LHCN-M2 (cell line): Measurements from ENCODE around the gene HDAC9. TPM values are rescaled to one million over a fixed set of nuclear protein-coding genes. Genes with fewer than 3 reads are reported as not detected.

Source experiments
- DNase-seq: peaks from one replicate; pipeline ENCODE4 v3.0.0-alpha.2; 2012; ENCODE audit warnings: low read depth
- polyA plus RNA-seq: library from polyadenylated mRNA; unstranded; fragments of >200 nt; gene quantifications from one replicate; pipeline ENCODE4 v1.2.1, GENCODE V29; 2012; ENCODE audit warnings: missing spikeins
- total RNA-seq: library from RNA; depleted of rRNA; stranded (reverse); fragments of >200 nt; gene quantifications from 2 replicates; pipeline ENCODE4 v1.2.3, GENCODE V29; 2014; rRNA removed

Gene HDAC9
- total RNA-seq, result 7.1 and 16.5 TPM in 2 replicates
- polyA plus RNA-seq, result 13.0 TPM

DNA sequence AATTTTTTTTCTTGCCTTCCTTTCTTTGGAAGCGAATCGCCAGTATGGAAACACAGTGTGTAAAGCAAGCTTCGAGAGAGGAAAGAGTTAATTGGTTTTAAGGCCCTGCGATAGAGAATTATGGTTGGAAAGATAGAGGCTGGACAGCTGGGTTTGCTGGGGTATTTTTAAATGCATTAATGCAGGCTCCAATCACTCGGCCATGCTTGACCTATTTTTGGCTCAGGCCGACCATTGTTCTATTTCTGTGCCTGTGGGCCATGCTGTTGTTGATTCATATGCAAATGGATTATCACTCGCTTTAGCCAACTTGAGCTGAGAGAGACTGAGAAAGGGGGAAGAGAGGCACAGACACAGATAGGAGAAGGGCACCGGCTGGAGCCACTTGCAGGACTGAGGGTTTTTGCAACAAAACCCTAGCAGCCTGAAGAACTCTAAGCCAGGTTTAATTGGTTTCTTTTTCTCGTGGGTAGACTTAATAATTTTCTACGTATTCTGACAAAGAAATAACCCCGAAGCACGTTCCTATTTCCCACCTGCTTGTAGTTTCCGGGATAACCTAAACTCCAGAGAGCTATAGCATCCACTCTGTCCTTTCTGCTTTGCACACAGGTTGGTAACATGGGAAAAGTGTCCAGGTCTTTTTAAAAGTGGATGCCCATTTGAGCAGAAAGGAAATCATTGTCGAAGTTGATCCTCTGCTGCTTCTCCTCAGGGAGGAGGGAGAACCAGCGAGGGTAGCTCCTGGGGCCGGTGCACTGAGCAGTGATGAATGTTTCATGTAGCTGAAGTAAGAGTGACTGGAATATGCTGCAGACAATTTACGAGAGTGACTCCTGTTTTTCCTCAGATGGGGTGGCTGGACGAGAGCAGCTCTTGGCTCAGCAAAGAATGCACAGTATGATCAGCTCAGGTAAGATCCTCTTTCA, at the start of gene HDAC9:
Gene HDAC9 (plus strand): TSS at position 338 of the 929 bp plus-strand sequence. CDS start 554 bp downstream, at position 892.
- DNase-seq, result peak; percentile 81

DNA sequence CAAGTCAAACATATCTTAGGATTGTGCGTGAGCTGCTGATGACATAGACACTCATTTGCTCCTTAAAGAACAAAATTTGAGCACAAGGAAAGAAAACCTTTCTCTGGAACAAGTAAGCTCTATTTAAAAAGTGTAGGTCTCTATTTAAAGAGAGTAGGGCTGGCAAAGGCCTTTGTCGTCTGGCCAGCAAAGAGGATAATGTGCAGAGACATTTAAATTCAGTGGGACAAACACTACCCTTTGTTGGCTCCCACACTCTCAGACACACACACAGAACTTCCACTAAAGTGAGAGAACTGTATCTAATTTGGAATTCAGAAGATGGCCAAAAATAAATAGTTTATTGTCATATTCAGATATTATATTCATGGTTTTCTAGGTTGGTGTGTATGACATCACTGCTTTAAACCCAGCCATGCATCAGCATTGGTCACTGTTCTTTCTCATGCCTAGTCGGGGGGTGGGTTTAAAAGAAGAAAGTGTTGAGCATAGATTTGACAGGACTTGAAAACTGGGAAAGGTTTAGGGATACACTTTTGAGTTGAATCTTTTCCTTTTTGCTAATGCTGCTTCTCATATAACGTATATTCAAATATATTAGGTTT, 49.5 kb upstream of the HDAC9 start:
- no peak for DNase-seq

DNA sequence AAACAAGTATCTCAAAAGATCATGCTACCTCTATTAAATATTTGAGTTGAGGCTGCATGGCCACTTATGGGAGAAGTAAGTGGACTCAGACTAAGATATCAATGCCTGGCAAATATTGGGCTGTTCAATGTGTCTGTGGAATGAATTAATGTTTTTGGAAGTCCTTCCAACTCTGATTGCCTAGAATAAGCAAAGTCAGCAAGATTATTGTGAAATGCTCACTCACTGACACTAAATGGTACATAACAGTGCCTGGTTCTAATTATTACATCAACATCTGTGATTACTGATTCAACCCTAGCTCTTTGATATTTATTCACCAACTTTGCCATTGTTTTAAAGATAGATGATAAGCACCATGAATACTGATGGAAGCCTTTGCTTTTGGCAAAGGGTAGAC, 45.5 kb upstream of the HDAC9 start:
- DNase-seq, result no peak

DNA sequence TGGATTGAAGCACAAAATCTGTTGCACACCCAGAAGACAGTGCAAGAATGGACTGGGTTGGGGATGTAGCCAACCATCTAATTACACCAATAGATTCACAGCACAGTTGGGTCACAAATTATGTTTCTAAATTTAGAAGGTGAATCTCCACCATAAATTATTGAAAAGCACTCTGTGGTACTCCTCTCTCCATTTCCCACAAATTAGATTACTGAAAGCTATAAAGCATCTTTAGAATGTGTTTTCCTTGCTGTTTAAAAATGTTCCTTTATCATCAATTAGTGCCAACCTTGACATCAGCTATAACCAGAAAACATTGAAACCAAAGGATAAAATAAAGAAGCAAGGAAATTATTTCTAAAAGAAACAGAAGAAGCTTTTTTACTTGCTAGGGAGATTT, 39.9 kb upstream of the HDAC9 start:
- DNase-seq, result no peak

DNA sequence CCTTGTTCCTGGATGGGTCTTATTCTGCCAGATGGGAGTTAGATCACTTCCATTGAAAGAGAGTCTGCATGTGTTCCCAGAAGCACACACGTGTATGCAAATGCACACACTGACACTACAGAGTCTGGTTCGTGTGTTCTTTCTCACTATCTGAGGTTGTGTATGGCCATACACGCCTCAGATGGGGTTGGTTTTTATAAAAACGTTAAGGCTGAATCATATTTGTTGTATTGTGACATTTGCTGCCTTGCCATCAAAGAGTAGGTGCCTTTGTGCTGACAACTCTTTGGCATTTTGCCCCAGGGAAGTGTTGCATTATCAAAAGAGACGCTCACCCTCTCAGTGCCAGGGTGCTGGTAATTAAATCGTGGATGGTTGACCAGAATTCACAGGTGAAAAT, 37.7 kb upstream of the HDAC9 start:
- DNase-seq, result peak; percentile 46

DNA sequence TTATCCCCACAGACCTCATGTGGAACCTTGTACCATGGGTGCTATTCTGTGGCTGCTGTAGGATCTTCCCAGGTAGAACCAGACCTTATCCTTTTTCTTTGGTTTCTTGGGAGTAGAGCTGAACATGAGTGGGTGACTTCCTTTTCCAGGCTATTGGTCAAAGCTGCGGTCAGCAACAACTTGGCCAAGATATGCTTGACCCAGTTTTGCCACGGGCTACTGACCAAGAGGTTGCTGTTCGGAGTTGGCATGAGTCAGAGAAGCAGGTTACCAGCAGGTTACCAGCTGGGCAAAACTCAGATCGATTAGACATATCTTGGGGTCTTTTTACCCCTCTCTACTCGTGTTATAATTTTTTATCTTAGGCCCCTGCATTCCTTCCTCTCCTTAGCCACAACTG, 36.7 kb upstream of the HDAC9 start:
- peak; percentile 37 for DNase-seq

DNA sequence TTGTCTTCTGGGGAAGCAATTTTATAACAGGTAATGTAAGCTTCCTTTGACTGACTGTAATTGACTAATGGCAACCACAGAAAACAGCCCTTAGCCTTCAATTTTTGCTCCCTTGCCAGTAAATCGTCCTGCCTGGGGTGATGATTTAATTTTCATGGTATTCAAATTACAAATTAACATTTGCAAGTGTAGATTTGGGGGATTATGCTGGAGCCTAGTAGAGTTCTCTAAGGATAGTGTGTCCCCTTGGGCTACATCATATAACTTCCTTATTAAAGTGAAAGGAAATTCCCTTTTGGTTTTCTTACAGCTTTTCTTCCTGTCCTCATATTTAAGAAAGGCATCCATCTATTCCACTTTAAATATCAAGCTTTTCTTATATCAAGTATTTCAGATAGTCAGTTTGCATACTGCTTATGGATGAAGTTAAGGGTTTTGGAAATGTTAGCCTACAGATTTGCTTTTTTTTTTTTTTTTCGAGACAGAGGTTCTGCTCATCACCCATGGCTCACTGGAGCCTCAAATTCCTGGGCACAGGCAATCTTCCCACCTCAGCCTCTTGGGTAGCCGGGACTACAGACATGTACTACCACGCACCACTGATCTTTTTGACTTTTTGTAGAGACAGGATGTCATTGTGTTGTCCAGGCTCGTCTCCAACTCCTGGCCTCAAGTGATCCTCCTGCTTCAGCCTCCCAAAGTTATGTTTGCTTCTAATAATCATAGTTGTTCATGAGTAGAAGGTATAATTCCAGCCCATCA, 35.9 kb upstream of the HDAC9 start:
- DNase-seq, result peak; percentile 5

DNA sequence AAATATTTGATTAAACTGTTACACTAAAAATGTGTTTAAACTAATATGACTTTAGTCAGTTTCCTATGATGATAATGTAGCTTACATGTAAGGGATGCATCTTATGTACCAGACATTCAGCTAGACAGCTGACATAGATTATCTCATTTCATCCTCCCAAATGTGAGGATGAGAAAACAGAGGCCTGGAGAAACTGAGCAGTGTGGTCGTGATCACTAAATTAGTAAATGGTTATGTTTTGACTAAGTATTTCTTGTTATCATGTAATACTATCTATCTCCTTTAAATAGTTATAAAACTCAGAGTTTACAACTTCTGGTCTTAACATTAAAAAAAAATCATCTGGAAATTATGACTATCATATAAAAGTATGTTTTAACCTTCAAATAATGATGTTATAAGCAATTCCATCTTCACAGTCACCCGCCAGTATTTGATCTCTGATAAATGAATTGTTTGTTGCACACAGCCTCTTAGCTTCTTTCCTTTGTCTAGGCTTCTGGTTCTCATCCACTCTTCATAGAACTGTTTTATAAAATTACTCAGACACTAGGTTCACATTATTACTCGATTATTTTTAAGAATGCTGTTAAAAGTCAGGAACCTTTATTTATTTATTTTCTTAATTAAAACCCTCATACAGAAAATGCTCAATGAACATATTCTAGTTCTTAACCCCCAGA, 33.6 kb upstream of the HDAC9 start:
- no peak for DNase-seq

DNA sequence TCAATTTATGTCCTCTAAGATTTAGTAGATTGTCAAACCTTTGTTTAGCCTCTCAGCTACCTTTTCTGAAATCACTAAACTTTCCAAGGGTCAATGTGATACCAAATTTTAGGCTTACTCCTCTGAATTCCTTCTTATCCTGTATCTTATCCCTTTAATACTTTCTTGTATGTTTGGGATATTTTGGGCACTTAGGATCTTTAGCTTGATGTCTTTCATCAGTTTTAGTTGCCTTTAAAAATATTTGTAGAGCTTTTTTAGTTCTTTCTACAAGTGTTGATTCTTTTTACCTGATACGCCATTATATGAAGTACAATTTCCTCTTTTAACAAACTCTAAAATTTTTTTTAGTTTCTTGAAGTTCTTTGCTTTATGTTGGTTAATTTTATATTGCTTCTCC, 30.7 kb upstream of the HDAC9 start:
- no peak for DNase-seq

DNA sequence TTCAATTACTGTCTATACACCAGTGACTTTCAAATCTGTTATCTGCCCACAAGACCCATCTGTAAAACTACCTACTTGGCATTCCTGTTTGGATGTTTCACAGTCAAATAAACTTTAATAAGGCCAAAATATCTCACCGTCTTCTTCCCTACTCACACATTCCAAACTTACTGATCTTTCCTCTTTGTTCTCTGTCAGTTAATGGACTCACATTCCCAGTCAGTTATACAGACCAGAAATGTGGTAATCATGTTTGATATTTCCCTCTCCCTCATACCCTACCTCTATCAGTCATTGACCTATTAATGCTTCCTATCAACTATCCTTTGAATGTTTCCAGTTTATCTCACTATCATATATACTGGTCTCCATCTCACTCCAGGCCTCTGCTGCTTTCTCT, 28.5 kb upstream of the HDAC9 start:
- no peak for DNase-seq

DNA sequence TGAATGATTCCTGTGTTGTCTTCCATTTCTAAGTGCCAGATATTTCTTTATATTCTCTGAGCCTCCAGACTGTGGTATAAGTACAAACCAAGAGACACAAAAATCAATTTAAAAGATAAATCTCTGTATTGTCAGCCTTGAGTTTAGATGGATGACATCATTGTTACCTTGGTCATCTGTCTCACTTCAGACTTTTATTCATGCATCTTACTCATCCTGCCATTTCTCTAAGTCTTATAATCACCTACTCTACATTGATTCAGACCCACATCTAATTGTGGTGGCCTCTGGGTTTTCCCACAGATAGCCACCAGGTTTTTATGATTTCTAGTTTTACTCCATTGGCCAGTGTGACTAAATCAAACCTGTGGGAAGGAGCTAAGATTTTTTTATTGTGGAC, 26.8 kb upstream of the HDAC9 start:
- no peak for DNase-seq

DNA sequence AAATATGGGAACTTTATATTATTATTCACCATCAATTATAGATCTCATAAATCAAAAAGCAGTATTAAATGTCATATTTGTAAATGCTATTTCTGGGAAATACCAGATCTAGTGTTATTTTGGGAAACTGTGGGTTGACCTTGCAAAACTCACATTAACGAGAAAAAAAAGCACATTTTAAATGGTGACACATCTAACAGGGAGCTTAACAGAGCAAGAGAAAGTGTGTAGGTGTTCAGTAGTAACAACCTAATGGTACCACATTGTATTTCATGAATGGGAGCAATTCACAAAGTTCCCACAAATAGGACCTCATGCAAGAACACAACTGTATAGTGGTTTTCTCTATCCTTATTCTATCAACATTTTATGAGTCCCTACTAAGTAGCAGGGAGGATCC, 26.2 kb upstream of the HDAC9 start:
- peak; percentile 5 for DNase-seq

DNA sequence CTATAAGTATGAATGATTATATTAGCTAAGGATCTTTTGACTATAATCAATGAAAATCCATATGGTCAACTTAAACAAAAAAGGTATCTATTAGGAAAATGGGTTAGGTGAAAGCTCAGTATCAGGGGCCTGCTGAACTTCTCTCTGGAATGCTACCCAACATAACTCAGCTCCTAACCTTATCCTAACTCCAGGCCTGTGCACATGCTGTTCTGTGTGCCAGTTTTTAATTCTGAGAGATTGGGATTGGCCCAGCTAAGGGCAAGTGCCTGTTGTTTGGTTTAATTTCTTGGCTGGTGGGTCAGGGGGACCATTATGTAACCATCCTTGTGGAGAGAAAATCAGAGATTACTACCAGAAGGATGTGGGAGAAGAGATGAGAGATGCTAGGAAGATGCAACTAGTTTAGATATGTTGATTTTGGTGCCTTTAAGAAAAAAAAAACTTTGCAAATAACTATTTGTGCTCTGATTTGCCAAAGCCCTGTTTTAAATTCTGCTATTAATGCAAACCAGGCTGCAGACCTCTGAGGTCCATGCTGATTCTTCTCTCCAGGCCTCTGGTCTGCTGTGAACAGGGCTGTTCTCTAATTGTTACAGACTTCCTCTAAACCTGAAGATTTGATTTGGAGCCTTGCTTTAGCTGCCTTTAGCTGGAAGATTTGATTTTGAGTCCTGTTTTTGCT, 23.9 kb upstream of the HDAC9 start:
- no peak for DNase-seq

DNA sequence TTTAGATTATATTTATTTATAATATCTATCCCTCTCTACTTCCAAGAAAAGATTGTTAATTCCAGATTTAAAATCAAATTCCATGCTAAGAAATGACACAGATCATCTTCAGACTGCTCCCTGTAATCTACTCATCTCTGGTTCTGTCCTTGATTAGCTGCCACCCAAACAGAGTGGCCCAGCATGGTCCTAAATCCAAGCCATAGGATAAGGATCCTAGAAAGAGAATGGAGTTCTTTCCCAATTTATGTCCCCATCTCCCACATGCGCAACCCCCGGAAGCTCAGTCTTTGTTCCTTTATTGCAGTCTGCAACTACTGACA, 23.4 kb upstream of the HDAC9 start:
- DNase-seq, result no peak

DNA sequence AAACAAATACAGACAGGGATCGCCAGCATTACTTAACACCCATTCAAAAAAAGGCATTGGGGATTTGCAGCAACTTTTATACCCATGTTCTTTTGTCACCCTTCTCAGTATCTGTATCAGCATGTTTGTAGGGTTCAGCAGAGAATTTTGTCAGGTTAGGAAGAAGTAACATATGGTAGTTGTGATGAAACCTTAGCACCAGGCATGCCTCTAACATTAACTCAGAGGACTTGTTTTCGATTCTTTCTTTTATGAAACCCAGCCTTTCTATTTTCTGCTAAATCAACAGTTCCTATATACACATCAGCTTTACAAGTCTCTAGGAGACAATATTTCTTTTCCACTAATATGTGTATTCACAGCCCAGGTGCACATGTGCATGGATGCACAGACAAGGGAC, 22.4 kb upstream of the HDAC9 start:
- no peak for DNase-seq

DNA sequence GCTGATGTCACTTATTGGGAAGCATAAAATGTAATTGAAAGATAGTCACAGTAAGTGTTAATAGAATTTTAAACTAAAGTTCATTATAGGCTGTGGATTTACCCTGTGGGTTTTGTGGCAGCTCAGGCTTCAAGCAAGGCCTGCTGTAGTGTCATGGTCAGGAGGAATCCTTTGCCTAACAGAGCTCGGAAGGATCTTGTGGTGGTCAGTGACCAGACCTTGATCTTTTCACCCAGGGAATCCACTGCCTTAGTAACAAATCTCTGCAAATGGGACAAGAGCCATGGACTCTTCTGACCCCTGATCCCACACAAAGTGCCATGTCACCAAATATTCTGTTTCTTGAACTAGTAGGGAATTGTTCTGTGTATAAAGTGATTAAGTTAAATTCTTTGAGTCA, 20.6 kb upstream of the HDAC9 start:
- DNase-seq, result no peak

DNA sequence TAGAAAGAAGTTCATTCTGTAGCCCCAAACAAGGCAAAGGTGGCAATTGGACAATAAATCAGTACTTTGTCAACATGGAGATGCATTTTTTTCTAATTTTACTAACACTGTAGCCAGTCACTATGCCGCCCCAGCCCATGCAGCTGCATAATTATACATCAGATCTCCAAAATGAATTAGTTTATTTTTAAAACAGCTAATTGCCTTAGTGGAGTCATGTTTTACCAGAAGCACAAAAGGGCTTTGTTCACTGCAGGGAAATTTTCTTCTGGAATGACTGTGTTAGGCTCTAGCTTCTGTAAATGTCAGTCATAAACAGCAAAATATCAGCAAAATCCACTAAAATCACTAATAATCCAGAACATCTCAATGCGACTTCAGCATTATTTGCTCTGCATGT, 20.1 kb upstream of the HDAC9 start:
- no peak for DNase-seq

DNA sequence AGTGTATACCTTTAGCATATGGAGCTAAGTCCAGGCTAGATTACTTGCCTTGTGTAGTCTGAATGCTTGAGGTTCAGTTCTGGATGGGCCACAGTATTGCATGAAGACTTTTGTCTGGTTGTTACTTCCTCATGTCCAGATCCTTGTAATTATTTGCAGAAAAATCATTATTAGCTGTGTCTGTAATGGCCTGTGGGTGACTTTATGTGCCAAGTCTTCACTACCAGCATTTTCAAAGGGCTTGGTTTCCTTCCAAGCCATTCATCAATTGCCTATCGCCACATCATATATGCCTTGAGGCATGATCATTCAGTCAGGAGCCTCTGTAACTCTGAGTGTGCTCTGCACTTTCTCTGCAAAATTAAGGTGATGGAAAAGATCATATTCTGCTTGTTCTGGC, 13.8 kb upstream of the HDAC9 start:
- no peak for DNase-seq

DNA sequence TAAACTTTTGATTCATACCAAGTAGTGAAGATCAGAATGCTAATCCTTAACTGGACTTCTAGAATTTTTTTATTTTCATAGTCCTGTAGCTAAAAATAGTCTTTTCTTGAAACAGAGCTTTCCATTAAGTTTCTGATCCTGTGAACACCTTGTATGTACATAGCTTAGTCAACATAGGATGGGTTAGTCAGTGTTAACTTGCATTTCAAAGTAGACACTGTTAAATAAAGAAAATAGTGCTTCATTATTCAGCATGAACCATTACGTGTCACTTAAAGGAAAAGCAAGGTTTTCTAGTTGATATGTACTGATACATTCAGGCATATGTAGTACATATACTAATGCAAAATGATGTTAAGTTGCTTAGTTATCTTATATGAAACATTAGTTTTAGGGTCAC, 7.5 kb upstream of the HDAC9 start:
- DNase-seq, result no peak

DNA sequence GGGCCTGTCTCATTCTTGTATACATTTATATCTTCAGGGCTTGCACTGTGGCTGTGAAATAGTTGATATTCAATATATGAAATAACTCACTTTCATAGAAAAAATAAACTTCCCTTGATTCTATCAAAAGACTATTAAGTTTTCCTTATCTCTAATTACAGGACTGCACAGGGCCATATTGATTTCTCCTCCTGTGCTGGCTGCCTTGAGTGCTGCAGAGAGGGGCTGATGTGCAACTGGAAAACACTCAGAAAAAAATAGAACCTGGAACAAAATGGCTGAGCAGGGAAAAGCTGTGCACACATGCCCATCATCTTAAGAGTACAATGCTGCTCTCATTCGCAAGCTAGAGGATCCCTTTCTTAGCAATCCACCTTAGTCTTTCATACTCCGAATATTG, 5.9 kb upstream of the HDAC9 start:
- DNase-seq, result no peak

DNA sequence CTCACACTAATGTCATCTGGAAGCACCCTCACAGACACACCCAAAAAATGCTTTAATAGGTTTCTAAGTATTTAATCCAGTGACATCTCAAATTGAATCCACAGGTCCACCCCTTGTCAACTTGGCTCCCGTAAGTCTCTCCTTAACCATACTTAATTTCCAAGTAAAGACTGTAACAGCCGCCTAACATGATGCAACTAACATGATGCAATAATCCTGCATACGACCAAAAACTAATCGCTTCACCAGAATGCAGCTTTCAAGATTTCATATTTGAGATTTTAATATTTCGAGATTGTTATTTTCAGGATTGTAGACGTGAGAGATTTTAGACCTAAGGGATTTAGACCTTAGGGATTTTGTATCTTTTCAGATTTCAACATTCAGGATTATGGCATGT, 3.7 kb upstream of the HDAC9 start:
- DNase-seq, result no peak
